Left kidney (tissue), 2 donors: ENCODE measurements around the gene MFSD2A. TPM values are rescaled to one million over a fixed set of nuclear protein-coding genes. Genes with fewer than 3 reads are reported as not detected.
"Not testable (repeated sequence)": the region's sequence is repeated elsewhere in the genome, so short reads cannot be mapped to it uniquely, and the experiment has no call there.

Experiments used
- DNase-seq: peaks from one replicate; pipeline ENCODE4 v3.0.0-alpha.2; 2013
- polyA plus RNA-seq: library from polyadenylated mRNA; unstranded; fragments of 120-200 nt; gene quantifications from one replicate; pipeline ENCODE4 v1.2.1, GENCODE V29; 2013; ENCODE audit not compliant: insufficient read length

MFSD2A gene
- polyA plus RNA-seq, 1 donor = 2.0 TPM

- no peak for DNase-seq
Measured at GRCh38 chr1:39965044-39965443, 10.1 kb downstream of the MFSD2A start.

- DNase-seq = no peak
Measured at GRCh38 chr1:39969048-39969447, 14.1 kb downstream of the MFSD2A start.

DNA sequence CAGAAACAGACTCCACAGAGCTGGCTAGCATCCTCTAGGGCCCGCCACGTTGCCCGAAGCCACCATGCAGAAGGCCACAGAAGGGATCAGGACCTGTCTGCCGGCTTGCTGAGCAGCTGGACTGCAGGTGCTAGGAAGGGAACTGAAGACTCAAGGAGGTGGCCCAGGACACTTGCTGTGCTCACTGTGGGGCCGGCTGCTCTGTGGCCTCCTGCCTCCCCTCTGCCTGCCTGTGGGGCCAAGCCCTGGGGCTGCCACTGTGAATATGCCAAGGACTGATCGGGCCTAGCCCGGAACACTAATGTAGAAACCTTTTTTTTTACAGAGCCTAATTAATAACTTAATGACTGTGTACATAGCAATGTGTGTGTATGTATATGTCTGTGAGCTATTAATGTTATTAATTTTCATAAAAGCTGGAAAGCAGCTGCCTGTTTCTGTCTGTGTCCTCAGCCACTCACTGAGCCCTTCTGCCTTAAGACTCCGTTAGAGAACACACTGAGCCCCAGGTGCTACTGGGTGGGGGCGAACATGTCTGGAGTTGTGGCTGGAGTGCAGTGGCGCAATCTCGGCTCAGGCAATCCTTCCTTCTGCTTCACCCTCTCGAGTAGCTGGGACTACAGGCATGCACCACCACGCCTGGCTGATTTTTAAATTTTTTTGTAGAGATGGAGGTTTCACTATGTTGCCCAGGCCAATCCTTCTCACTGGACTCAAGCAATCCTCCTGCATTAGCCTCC is 14.8 kb downstream of the MFSD2A start:
- DNase-seq = no peak

GRCh38 chr1:39970274-39970673 is 15.3 kb downstream of the MFSD2A start:
- no peak for DNase-seq

DNA sequence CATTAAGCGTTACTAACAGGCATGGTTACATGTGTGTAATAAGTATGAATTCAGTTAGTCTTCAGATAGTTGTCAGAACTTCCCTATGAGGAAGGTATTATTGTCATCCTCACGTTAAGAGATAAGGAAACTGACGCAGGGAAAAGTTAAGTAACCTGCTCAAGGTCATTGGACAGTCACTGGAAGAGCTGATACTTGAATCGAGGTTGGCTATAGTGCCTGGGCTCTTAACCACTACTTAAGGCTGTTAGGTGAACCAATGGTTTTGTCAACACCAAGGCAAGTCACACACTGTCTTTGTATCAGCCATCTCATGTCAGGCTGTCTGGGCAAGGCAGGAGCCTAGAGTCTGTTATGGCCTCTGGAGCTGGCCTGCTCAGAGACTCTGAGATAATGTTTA is 16.2 kb downstream of the MFSD2A start:
- no peak for DNase-seq

DNA sequence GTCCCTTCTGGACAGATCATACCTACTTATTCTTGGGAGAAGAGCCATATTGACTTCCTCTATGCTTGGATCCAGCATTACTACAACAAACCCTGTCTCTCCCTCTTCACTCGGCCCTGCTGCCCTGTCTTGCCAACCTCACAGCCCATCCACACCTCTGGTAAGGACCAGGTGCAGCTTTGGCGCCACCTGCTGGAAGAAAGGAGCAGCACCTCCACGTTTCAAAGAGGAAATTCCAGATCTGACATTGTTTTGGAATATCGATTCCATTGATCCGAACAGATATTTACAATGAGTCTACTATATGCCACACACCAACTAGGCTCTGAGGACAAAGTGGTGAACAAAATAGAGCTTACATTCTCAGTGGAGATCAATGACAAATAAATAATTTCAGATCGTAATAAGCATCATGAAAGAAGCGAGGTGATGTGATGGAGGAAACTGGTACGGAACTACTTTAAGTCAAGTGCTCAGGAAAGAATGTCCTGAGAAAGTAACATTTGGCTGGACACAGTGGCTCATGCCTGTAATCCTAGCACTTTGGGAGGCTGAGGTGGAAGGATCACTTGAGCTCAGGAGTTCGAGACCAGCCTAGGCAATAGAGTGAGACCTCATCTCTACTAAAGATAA is 18.7 kb downstream of the MFSD2A start:
- no peak for DNase-seq

- no peak for DNase-seq
Measured at GRCh38 chr1:39976732-39977131, 21.8 kb downstream of the MFSD2A start.

GRCh38 chr1:39977202-39977601 is 22.3 kb downstream of the MFSD2A start:
- DNase-seq = no peak

GRCh38 chr1:39979654-39980053 is 24.7 kb downstream of the MFSD2A start:
- DNase-seq = no peak

GRCh38 chr1:39980555-39981313 is 25.8 kb downstream of the MFSD2A start:
- no peak for DNase-seq

DNA sequence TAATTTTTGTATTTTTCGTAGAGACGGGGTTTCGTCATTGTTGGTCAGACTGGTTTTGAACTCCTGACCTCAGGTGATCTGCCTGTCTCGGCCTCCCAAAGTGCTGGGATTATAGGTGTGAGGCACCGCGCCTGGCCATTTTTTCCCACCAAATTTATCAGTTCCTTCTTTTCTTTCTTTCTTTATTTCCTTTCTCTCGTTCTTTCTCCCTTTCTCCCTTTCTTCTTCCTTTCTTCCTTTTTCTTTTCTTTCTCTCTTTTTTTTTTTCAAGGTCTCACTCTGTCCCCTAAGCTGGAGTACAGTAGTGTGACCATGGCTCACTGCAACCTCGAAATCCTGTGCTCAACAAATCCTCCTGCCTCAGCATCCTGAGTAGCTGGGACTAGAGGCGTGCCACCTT is 26.4 kb downstream of the MFSD2A start:
- DNase-seq = no peak

- DNase-seq = no peak
Measured at GRCh38 chr1:39981945-39982344, 27.0 kb downstream of the MFSD2A start.

DNA sequence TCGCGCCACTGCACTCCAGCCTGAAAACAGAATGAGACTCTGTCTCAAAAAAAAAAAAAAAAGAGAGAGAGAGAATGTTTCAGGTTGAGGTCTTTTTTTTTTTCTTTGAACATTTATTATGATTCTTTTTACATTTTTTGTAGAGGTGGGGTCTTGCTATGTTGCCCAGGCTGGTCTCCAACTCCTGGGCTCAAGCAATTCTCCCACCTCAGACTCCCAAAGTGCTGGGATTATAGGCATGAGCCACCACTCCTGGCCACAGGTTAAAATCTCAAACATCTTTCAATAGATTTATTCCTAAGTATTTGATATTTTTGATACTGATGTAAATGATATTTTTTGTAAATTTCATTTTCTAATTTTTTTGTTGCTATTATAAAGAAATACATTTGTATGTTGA is 29.5 kb downstream of the MFSD2A start:
- not testable (repeated sequence) for DNase-seq

GRCh38 chr1:39984951-39985350 is 30.0 kb downstream of the MFSD2A start:
- DNase-seq = no peak

DNA sequence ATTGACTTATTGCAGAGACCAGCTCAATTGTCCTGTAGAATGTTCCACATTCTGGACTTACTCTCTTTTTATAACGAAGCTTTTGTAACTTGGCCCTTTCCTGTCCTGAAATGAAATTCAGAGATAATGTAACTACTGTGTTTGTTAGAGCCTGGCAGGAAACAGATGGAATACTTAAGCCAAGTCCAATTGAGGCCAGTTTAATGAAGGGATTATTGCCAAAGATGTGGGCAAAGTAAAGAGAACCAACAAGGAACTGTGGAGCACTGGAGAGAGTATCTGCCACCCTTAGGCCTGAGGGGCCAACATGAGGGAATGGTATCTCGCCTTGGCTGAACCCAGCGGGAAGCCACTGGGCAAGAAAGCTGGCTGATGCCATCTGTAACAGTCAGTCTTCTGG is 32.9 kb downstream of the MFSD2A start:
- DNase-seq = no peak

DNA sequence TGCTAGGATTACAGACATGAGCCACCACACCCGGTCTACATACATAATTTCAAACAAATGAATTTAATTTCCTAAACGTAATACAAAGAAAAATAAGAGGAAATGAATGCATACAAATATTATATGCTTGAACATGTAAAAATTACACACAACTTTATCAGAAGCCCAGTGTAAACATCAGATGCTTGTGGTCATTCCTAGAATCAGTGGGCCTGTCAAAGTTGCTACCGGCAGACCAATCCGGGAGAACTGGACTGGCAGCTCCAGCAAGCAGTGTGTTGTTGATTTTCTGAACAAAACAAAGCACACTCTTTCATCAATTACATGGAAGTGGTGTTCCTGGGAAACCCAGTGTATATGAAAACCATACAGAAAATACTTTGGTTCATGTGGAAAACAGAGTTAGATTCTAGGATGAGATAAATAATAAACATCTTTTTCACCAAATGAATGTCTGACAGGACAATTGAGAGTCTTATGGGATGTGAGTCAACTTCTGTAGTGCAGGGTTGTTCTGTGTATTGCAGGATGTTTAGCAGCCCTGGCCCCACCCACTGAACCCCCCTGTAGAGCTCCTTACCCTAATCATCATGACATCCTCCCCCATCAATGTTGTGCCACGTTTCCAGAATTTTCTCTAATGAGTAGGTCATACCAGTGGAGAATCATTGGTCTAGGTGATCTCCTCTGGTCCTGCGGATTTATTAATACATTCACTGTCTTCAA is 33.8 kb downstream of the MFSD2A start:
- no peak for DNase-seq

- no peak for DNase-seq
Measured at GRCh38 chr1:39990428-39990827, 35.5 kb downstream of the MFSD2A start.

GRCh38 chr1:39992234-39992633 is 37.3 kb downstream of the MFSD2A start:
- DNase-seq = no peak

- no peak for DNase-seq
Measured at GRCh38 chr1:39992888-39993287, 37.9 kb downstream of the MFSD2A start.

DNA sequence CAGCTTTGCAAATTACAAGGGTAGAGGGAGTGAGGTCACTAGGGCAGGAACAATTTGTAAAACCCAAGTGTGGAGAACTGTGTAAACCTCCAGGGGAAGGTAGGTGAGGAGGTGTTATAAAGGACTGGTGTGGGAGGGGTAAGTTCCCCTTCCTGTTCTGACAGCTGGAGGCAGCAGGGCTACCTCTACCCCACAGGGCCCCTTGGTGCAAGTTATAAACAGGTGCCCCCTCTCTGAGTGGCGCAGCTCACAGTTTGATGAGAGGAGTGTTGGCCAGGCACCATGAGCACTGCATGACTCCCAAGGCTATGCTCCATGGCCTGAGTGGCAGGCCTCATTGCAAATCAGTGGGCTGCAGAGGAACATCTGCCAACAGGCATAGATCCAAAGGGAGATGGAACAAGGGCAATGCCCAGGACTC is 41.0 kb downstream of the MFSD2A start:
- no peak for DNase-seq

GRCh38 chr1:39996396-39997004 is 41.6 kb downstream of the MFSD2A start:
- no peak for DNase-seq

DNA sequence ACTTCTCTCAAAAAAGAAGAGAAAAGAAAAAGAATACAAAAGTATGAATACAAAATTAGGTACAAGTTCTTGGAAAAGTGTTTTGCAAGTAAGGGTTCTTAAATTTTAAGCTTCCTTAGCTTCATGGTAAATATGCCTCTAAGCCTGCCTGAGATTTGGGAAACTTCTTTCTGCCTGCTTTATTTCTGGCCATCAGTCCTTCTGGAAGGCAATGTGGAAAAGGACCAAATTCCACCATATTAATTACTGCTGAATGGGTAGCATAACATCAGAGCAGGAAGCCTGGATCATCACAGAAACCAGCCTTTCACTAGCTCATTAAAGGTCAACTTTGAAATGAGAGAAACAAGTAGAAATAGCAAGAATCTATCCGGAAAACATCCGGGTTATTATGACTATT is 46.5 kb downstream of the MFSD2A start:
- no peak for DNase-seq
